OCI-LY1 (cell line): ENCODE data around the gene FRMD1.

ENCODE experiments used
- H2AFZ ChIP-seq: fragments of 200-600 bp; sonication (generic), shearing (Covaris generic); 2 replicates; pipeline ENCODE4 v1.6.0; 2014; ENCODE audit warnings: antibody characterized with exemption, mild to moderate bottlenecking, low read length
- H3F3A ChIP-seq: fragments of 200-600 bp; sonication (generic), shearing (Covaris generic); 2 replicates; pipeline ENCODE4 v1.6.0; 2014; ENCODE audit warnings: mild to moderate bottlenecking, antibody characterized with exemption, low read length, moderate library complexity; ENCODE audit not compliant: insufficient read depth
- H3K27ac ChIP-seq: fragments of 200-600 bp; sonication (generic); 2 replicates; pipeline ENCODE4 v1.5.1; 2014; ENCODE audit warnings: low read length, mixed run types, mild to moderate bottlenecking, low read depth; ENCODE audit not compliant: poor library complexity, severe bottlenecking
- H3K27me3 ChIP-seq: fragments of 200-600 bp; sonication (generic); 2 replicates; pipeline ENCODE4 v1.6.0; 2014; ENCODE audit warnings: antibody characterized with exemption, mild to moderate bottlenecking, low read length, moderate library complexity; ENCODE audit not compliant: insufficient read depth
- H3K36me3 ChIP-seq: fragments of 200-600 bp; sonication (generic); 2 replicates; pipeline ENCODE4 v1.6.1; 2014; ENCODE audit warnings: mild to moderate bottlenecking, antibody characterized with exemption, low read length, moderate library complexity, mixed read lengths; ENCODE audit not compliant: insufficient read depth
- H3K4me1 ChIP-seq: fragments of 200-600 bp; sonication (generic); 2 replicates; pipeline ENCODE4 v1.5.1; 2014; ENCODE audit warnings: mild to moderate bottlenecking, low read length, moderate library complexity; ENCODE audit not compliant: insufficient read depth, severe bottlenecking
- H3K4me2 ChIP-seq: fragments of 200-600 bp; sonication (generic), shearing (Covaris generic); 2 replicates; pipeline ENCODE4 v1.6.1; 2014; ENCODE audit warnings: low read length
- H3K4me3 ChIP-seq: fragments of 200-600 bp; sonication (generic); 2 replicates; pipeline ENCODE4 v1.5.1; 2014; ENCODE audit warnings: low read length, low read depth, mild to moderate bottlenecking, mixed read lengths; ENCODE audit not compliant: poor library complexity, severe bottlenecking
- H3K79me2 ChIP-seq: fragments of 200-600 bp; shearing (Covaris generic); 2 replicates; pipeline ENCODE4 v1.6.1; 2016; ENCODE audit warnings: mixed run types, low read length, mixed read lengths; ENCODE audit not compliant: insufficient read depth
- H3K9ac ChIP-seq: fragments of 200-600 bp; sonication (generic), shearing (Covaris generic); 2 replicates; pipeline ENCODE4 v1.6.1; 2014; ENCODE audit warnings: mild to moderate bottlenecking, low read length, mixed read lengths
- H3K9me2 ChIP-seq: fragments of 200-600 bp; sonication (generic), shearing (Covaris generic); 2 replicates; pipeline ENCODE4 v1.6.1; 2014; ENCODE audit warnings: low read depth, mild to moderate bottlenecking, low read length, mixed read lengths
- H3K9me3 ChIP-seq: fragments of 200-600 bp; shearing (Covaris generic); 2 replicates; pipeline ENCODE4 v1.6.1; 2014; ENCODE audit warnings: low read length, mixed read lengths
- H4K20me1 ChIP-seq: fragments of 200-600 bp; sonication (generic), shearing (Covaris generic); 2 replicates; pipeline ENCODE4 v1.6.0; 2016; ENCODE audit warnings: mild to moderate bottlenecking, low read length; ENCODE audit not compliant: insufficient read depth
- CTCF ChIP-seq: fragments of 200-600 bp; sonication (generic), shearing (Covaris generic); IDR thresholded peaks from 2 replicates; pipeline ENCODE4 v1.5.1; 2017; ENCODE audit warnings: mild to moderate bottlenecking, antibody characterized with exemption, low read length, moderate library complexity, mixed read lengths
- EZH2 ChIP-seq: fragments of 200-600 bp; sonication (generic), shearing (Covaris generic); IDR thresholded peaks from 2 replicates; pipeline ENCODE4 v1.8.0; 2017; ENCODE audit warnings: borderline replicate concordance, mixed run types, mild to moderate bottlenecking, antibody characterized with exemption, low read length, moderate library complexity, mixed read lengths

Gene FRMD1

GRCh38 chr6:168009331-168009730 lies 69.7 kb downstream of the FRMD1 start:
- no peak for TF ChIP-seq CTCF
- no peak for TF ChIP-seq EZH2
- Histone ChIP-seq H3K9me3 (peaks cover 4% of the 10 kb centered on the region; the same call in 1 of the 2 replicates), H3K9me2 (no peaks in the 10 kb centered on the region), H3K4me2 (no peak overlapping the region), H3K79me2 (no peaks in the 10 kb centered on the region), H3K27ac (no peak overlapping the region), H3F3A (no peaks in the 10 kb centered on the region), H4K20me1 (no peaks in the 10 kb centered on the region), H3K4me3 (no peak overlapping the region), H3K36me3 (no peaks in the 10 kb centered on the region), H2AFZ (no peak overlapping the region), H3K27me3 (no peaks in the 10 kb centered on the region), H3K4me1 (no peaks in the 10 kb centered on the region), H3K9ac (no peak overlapping the region)

GRCh38 chr6:168007592-168008338 lies 71.2 kb downstream of the FRMD1 start:
- Histone ChIP-seq H3K9me2 (no peaks in the 10 kb centered on the region), H3K27ac (no peak overlapping the region), H3K9me3 (peaks cover 4% of the 10 kb centered on the region; the same call in 1 of the 2 replicates), H4K20me1 (no peaks in the 10 kb centered on the region), H2AFZ (no peak overlapping the region), H3K4me1 (no peaks in the 10 kb centered on the region), H3K4me3 (no peak overlapping the region), H3F3A (no peaks in the 10 kb centered on the region), H3K27me3 (no peaks in the 10 kb centered on the region), H3K36me3 (no peaks in the 10 kb centered on the region), H3K9ac (no peak overlapping the region), H3K79me2 (no peaks in the 10 kb centered on the region), H3K4me2 (no peak overlapping the region)
- no peak for TF ChIP-seq EZH2

- no peaks in the 10 kb centered on the region for H3K36me3 ChIP-seq
- H3K4me2 ChIP-seq: no peak overlapping the region
- no peak overlapping the region for H3K9ac ChIP-seq
- no peaks in the 10 kb centered on the region for H3K9me3 ChIP-seq
- no peaks in the 10 kb centered on the region for H3K27me3 ChIP-seq
- H4K20me1 ChIP-seq: no peaks in the 10 kb centered on the region
- no peaks in the 10 kb centered on the region for H3K9me2 ChIP-seq
- H3F3A ChIP-seq: no peaks in the 10 kb centered on the region
- no peaks in the 10 kb centered on the region for H3K79me2 ChIP-seq
- TF ChIP-seq EZH2: no peak
- no peak for TF ChIP-seq CTCF
- H3K4me3 ChIP-seq: no peak overlapping the region
- H3K27ac ChIP-seq: no peak overlapping the region
- no peak overlapping the region for H2AFZ ChIP-seq
- H3K4me1 ChIP-seq: no peaks in the 10 kb centered on the region
Measured at GRCh38 chr6:168005796-168006195, 73.2 kb downstream of the FRMD1 start.

GRCh38 chr6:168004945-168005344 lies 74.1 kb downstream of the FRMD1 start:
- Histone ChIP-seq H3K27me3 (no peaks in the 10 kb centered on the region), H3K4me2 (no peak overlapping the region), H2AFZ (no peak overlapping the region), H3K36me3 (no peaks in the 10 kb centered on the region), H3K4me1 (no peaks in the 10 kb centered on the region), H3K9ac (no peak overlapping the region), H4K20me1 (no peaks in the 10 kb centered on the region), H3K27ac (no peak overlapping the region), H3K4me3 (no peak overlapping the region), H3K9me3 (no peaks in the 10 kb centered on the region), H3F3A (no peaks in the 10 kb centered on the region), H3K9me2 (no peaks in the 10 kb centered on the region), H3K79me2 (no peaks in the 10 kb centered on the region)
- TF ChIP-seq EZH2: no peak
- no peak for TF ChIP-seq CTCF
